Measurements from ENCODE around the gene SAMMSON.

The SAMMSON gene

DNA sequence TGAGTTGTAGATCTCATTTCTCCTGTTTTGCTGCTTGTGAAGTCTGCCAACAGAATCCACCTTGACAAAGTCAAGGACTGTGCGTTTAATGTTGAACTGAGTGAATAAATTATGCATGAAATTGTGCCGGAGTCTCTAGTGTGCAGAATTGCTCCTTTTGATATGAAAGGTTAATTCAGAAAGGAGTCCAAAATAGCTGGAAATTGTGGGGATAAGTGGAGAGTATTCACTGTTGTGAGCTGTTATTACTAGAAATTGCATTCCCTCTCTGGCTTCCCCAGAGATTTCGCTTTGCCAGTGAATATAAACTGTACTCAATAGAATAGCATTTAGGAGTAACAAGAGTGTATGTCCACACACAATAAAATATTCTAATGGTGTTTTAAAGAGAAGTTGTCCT is 43.1 kb downstream of the SAMMSON start:
- DNase-seq (no peak), ATAC-seq (replicated peaks) (no peak)
- H3K4me3 Mint-ChIP-seq, result no peak overlapping the region
- no peaks in the 10 kb centered on the region for H3K27me3 Mint-ChIP-seq
- no peaks in the 10 kb centered on the region for H3K4me1 Mint-ChIP-seq (ENCODE audit: low read depth in 2 of 2)
- H3K36me3 Mint-ChIP-seq (ENCODE audit: insufficient read depth), result no peaks in the 10 kb centered on the region
- H3K27ac Mint-ChIP-seq, result no peak overlapping the region
- H3K9me3 Mint-ChIP-seq, result peaks cover 2 to 8% of the 10 kb centered on the region in 2 donors

DNA sequence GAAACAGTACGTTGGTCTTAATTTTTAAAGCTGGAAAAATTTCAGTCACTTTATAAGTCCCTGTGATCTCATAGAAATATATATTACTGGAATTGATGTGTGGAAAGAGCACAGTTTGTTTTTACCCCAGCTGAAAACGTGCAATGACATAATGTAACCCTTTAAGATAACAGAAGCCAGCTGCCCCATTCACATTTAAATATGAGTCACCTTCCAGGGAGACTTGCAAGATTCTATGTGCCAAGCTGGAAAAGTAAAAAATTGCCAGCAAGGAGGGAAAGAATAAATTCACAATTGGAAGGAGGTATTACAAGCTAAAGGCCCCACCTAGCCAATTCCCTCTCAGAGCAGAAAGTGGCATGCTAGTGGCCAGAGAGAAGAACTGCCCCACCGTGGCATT is 50.2 kb downstream of the SAMMSON start:
- Mint-ChIP-seq H3K36me3 (ENCODE audit: insufficient read depth) (no peaks in the 10 kb centered on the region), H3K9me3 (no peaks in the 10 kb centered on the region), H3K4me1 (ENCODE audit: low read depth in 2 of 2) (no peaks in the 10 kb centered on the region), H3K4me3 (no peak overlapping the region), H3K27ac (no peak overlapping the region), H3K27me3 (no peaks in the 10 kb centered on the region)
- DNase-seq, result no peak
- no peak for ATAC-seq (replicated peaks)

DNA sequence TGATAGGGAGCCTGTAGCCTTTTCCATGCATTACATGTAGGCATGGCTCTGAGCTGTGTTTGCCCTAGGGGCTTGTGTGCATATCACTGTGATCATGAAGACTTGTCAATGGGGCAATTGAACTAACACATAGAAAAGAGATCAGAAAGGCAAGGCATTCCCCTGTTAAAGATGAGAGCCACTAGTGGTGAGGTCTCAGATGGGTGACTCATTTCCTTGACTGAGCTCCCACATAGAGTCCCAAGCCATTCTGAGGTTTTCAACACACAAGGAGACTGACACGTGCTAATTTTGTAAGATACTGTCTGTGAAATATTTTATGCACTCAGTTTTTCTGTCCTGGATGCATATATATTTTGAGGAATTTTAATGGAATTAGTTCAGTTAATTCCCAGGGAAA is 53.8 kb downstream of the SAMMSON start:
- Mint-ChIP-seq H3K4me3 (no peak overlapping the region), H3K27me3 (no peaks in the 10 kb centered on the region), H3K27ac (no peak overlapping the region), H3K9me3 (no peaks in the 10 kb centered on the region), H3K36me3 (ENCODE audit: insufficient read depth) (no peaks in the 10 kb centered on the region), H3K4me1 (ENCODE audit: low read depth in 2 of 2) (no peaks in the 10 kb centered on the region)
- no peak for DNase-seq
- ATAC-seq (replicated peaks), result no peak

GRCh38 chr3:70056081-70056480 is 56.5 kb downstream of the SAMMSON start:
- no peaks in the 10 kb centered on the region for H3K36me3 Mint-ChIP-seq (ENCODE audit: insufficient read depth)
- H3K4me3 Mint-ChIP-seq, result no peak overlapping the region
- no peaks in the 10 kb centered on the region for H3K27me3 Mint-ChIP-seq
- no peak overlapping the region for H3K27ac Mint-ChIP-seq
- H3K9me3 Mint-ChIP-seq, result no peaks in the 10 kb centered on the region
- ATAC-seq (replicated peaks) (no peak), DNase-seq (no peak)
- H3K4me1 Mint-ChIP-seq (ENCODE audit: low read depth in 2 of 2), result no peaks in the 10 kb centered on the region

DNA sequence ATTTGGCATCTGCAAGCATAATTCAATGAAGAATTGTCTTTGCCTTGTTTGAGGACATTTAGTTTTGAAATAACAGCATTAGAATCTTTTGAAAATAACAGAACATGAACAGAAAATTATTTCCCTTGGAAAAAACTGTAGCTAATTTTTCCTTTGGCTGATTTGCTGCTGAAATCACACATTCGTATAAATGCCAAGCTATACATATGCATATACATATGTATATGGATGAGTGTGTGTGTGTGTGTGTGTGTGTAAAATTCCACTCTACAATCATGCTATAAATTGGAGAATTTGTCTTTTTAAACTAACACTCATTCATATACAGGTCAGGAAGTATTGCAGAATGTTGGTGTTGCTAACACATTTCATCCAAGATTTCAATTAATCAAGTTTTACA is 57.9 kb downstream of the SAMMSON start:
- Mint-ChIP-seq H3K4me3 (no peak overlapping the region), H3K36me3 (ENCODE audit: insufficient read depth) (no peaks in the 10 kb centered on the region), H3K4me1 (ENCODE audit: low read depth in 2 of 2) (no peaks in the 10 kb centered on the region), H3K27me3 (no peaks in the 10 kb centered on the region), H3K9me3 (no peaks in the 10 kb centered on the region), H3K27ac (no peak overlapping the region)
- ATAC-seq (replicated peaks) (no peak), DNase-seq (no peak)

DNA sequence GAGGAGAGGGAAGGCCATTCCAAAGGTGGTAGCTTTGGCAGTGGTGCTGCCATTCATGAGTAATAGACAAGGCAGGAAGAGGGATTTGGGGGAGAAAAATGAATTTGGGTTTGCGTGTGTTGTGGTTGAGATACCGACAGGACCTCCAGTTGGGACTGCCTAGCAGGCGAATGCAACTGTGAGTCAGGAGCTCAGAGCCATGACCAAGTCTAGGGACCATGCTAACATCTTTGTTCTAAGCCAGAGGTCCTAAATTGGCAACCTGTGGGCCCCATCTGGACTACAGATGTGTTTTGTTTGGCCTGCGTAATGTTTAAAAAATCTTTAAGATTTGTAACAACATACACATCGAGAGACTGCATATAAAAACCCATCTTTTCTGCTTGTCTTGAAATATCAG is 61.6 kb downstream of the SAMMSON start:
- Mint-ChIP-seq H3K9me3 (no peaks in the 10 kb centered on the region), H3K27me3 (no peaks in the 10 kb centered on the region), H3K36me3 (ENCODE audit: insufficient read depth) (no peaks in the 10 kb centered on the region), H3K4me1 (ENCODE audit: low read depth in 2 of 2) (no peaks in the 10 kb centered on the region), H3K4me3 (no peak overlapping the region), H3K27ac (no peak overlapping the region)
- ATAC-seq (replicated peaks) (no peak), DNase-seq (no peak)

- DNase-seq (no peak), ATAC-seq (replicated peaks) (no peak)
- Mint-ChIP-seq H3K27me3 (no peaks in the 10 kb centered on the region), H3K9me3 (no peaks in the 10 kb centered on the region), H3K36me3 (ENCODE audit: insufficient read depth) (no peaks in the 10 kb centered on the region), H3K4me1 (ENCODE audit: low read depth in 2 of 2) (no peaks in the 10 kb centered on the region), H3K27ac (no peak overlapping the region), H3K4me3 (no peak overlapping the region)
These were observed 64.8 kb downstream of the SAMMSON start for GRCh38 chr3:70064194-70064779.

DNA sequence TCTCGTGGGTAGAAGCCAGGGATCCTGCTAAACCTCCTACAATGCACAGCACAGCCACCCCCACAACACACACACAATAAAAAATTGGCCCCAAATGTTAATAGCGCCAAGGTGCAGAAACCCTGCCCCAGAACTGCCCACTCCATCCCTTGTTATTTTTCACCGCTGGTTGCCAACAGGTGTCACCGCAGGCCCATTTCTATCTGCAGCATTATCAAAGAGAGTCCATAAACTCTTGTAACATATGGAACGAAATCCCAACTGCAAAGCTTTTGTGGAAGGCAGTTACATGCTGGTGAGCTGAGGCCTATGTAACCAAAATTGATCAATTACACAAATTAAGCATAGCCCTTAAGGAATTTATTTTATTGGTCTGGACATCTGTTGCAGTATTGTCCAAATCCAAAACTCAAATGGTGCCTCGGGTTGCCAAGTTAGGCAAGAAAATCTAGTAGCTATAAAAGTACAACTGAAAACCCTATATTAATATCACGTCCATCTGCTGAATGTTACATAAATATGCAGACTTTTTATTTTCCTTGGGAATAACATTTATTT is 66.2 kb downstream of the SAMMSON start:
- no peak overlapping the region for H3K27ac Mint-ChIP-seq
- H3K9me3 Mint-ChIP-seq, result no peaks in the 10 kb centered on the region
- H3K36me3 Mint-ChIP-seq (ENCODE audit: insufficient read depth), result no peaks in the 10 kb centered on the region
- no peaks in the 10 kb centered on the region for H3K27me3 Mint-ChIP-seq
- ATAC-seq (replicated peaks) (no peak), DNase-seq (no peak)
- H3K4me1 Mint-ChIP-seq (ENCODE audit: low read depth in 2 of 2), result no peaks in the 10 kb centered on the region
- H3K4me3 Mint-ChIP-seq, result no peak overlapping the region

DNA sequence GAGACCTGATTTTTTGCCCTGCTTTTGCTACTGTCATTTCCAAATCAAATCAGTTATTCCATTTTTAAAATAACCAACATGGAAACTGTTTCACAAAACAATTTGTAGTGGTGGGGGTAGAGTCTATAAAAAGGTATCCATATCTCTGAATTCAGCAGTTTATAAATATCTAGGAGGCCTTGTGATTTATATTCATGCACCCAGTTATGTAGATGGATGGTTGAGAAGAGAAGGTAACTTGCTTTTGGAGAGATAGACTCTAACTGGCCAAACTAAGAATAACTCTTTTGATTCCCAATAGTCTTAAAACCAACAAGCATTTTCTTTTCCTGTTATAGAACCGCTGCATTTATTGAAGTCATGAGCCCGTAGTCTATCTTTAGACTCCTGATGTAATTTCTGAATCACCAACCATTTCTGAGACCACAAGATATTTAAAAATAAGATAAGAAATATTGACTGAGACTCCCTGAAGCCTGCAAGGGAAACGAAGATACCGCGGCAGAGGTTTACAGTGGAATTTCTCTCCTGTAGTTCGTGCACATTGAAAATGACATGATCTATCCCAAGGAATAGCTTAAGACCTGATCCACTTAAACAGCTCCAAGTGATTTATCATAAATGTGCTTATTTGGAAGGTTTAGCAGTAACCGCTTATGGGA is 68.5 kb downstream of the SAMMSON start:
- Mint-ChIP-seq H3K36me3 (ENCODE audit: insufficient read depth) (no peaks in the 10 kb centered on the region), H3K4me1 (ENCODE audit: low read depth in 2 of 2) (no peaks in the 10 kb centered on the region), H3K9me3 (no peaks in the 10 kb centered on the region), H3K4me3 (no peak overlapping the region), H3K27me3 (no peaks in the 10 kb centered on the region), H3K27ac (no peak overlapping the region)
- DNase-seq, result no peak
- no peak for ATAC-seq (replicated peaks)

GRCh38 chr3:70069557-70069956 is 70.0 kb downstream of the SAMMSON start:
- no peaks in the 10 kb centered on the region for H3K4me1 Mint-ChIP-seq (ENCODE audit: low read depth in 2 of 2)
- H3K27me3 Mint-ChIP-seq, result peaks cover 0 to 2% of the 10 kb centered on the region in 2 donors
- DNase-seq (no peak), ATAC-seq (replicated peaks) (no peak)
- H3K27ac Mint-ChIP-seq, result no peak overlapping the region
- H3K9me3 Mint-ChIP-seq, result no peaks in the 10 kb centered on the region
- no peaks in the 10 kb centered on the region for H3K36me3 Mint-ChIP-seq (ENCODE audit: insufficient read depth)
- no peak overlapping the region for H3K4me3 Mint-ChIP-seq

GRCh38 chr3:70071138-70071537 is 71.6 kb downstream of the SAMMSON start:
- no peaks in the 10 kb centered on the region for H3K9me3 Mint-ChIP-seq
- no peak for ATAC-seq (replicated peaks)
- H3K36me3 Mint-ChIP-seq (ENCODE audit: insufficient read depth), result no peaks in the 10 kb centered on the region
- DNase-seq, result no peak
- H3K4me1 Mint-ChIP-seq (ENCODE audit: low read depth in 2 of 2), result no peaks in the 10 kb centered on the region
- H3K4me3 Mint-ChIP-seq, result no peak overlapping the region
- peaks cover 0 to 9% of the 10 kb centered on the region in 2 donors for H3K27me3 Mint-ChIP-seq
- H3K27ac Mint-ChIP-seq, result no peak overlapping the region

DNA sequence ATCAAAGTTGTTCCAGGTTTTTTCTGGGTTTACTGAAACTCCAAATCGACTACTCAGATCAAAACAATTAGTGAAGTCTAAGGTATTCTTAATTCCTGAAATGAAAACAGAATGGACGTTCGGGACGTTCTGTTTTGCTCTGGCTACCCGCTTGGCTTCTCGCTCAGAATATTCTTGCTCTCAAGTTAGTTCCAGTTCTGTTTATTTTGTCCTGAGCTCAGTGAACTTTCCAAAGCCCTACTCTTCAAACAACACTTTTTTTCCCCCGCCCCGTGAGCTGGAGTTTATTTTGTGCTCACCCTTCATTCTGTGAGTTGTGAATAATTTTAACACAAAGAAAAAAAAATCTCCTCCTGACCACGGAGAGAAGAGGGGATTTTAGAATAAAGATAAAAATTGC is 72.6 kb downstream of the SAMMSON start:
- no peaks in the 10 kb centered on the region for H3K36me3 Mint-ChIP-seq (ENCODE audit: insufficient read depth)
- ATAC-seq (replicated peaks) (no peak), DNase-seq (no peak)
- H3K4me1 Mint-ChIP-seq (ENCODE audit: low read depth in 2 of 2), result no peaks in the 10 kb centered on the region
- H3K9me3 Mint-ChIP-seq, result no peaks in the 10 kb centered on the region
- H3K27ac Mint-ChIP-seq, result no peak overlapping the region
- H3K4me3 Mint-ChIP-seq, result no peak overlapping the region
- peaks cover 0 to 9% of the 10 kb centered on the region in 2 donors for H3K27me3 Mint-ChIP-seq

GRCh38 chr3:70072754-70073153 is 73.2 kb downstream of the SAMMSON start:
- DNase-seq (no peak), ATAC-seq (replicated peaks) (no peak)
- Mint-ChIP-seq H3K4me3 (no peak overlapping the region), H3K27me3 (peaks cover 0 to 9% of the 10 kb centered on the region in 2 donors), H3K4me1 (ENCODE audit: low read depth in 2 of 2) (no peaks in the 10 kb centered on the region), H3K9me3 (no peaks in the 10 kb centered on the region), H3K36me3 (ENCODE audit: insufficient read depth) (no peaks in the 10 kb centered on the region), H3K27ac (no peak overlapping the region)

- Mint-ChIP-seq H3K4me1 (ENCODE audit: low read depth in 2 of 2) (no peaks in the 10 kb centered on the region), H3K9me3 (no peaks in the 10 kb centered on the region), H3K27ac (no peak overlapping the region), H3K4me3 (no peak overlapping the region), H3K27me3 (peaks cover 0 to 9% of the 10 kb centered on the region in 2 donors), H3K36me3 (ENCODE audit: insufficient read depth) (no peaks in the 10 kb centered on the region)
- ATAC-seq (replicated peaks), result no peak
- DNase-seq, result no peak
These were observed 75.6 kb downstream of the SAMMSON start for GRCh38 chr3:70075101-70075500.
